ENCODE results near the gene FBLL1. TPM values are rescaled to one million over a fixed set of nuclear protein-coding genes. Genes with fewer than 3 reads are reported as not detected.

Gene FBLL1
- total and polyA plus RNA-seq, 10 of the 15 experiments (the other 5 are each of a cell fraction or from before 2014, with no cell fraction given), result 0.04 to 0.23 (median 0.15) TPM; not detected in 7

DNA sequence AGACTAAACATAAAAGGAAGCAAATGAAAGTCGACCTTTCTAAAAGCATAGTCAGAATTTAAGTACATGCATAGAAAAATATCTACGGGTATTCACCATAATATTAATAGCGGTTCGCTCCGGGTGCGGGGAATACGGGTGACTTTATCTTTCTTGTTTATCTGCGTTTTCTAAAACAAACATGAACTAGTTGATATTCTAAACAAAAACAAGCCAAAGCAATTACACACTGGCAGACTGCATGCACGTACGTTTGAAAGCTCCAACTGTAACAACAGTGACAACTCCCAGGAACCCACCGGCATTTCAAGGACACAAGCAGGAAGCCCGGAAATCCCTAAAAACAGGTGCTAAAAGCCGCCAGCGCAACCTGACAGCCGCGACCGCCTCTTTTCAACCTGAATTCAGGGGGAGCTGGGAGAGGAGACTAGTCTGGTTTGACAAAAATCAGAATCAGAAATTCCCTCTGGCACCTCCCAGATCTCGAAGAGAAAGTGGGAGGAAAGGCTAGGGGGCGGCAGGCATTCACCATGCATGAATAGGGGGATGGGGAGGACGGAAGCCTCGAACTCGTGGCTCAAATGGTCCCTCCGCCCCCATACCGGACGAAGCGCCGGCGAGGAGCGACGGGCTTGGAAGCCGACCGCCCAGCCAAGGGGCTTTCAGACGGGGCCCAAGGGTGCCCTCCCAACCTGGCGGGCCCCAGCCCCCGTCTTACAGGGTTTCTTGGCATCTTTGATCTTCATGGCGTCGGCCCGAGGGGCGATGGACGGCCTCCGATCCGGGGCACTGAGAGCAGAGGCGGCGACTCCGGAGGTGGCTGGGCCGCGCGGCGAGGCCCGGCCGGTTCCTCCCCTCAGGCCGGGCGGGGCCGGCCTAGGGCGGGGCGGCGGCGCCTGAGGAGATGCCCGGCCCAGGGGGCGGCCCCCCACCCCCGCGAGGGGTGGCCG is 49.7 kb downstream of the FBLL1 start, which contains the start of gene PANK3 (continued):
- peak; percentile 78 for TF ChIP-seq ZNF687 (IDR thresholded peaks at IDR 0.05)

GRCh38 chr5:168579488-168580226 is 50.6 kb downstream of the FBLL1 start:
- H3K27me3 ChIP-seq (replicated peaks in 1 of 2; ENCODE audit: control insufficient read depth in 2 of 2, insufficient read depth in 2 of 2, low read length in 1 of 2), result no peaks in the 10 kb centered on the region
- peak overlapping the region; percentile 89 for H3K4me3 ChIP-seq
- ATAC-seq, result peak; percentile 92
- H3K4me1 ChIP-seq (ENCODE audit: control insufficient read depth, insufficient read depth, low read length), result peaks cover 19% of the 10 kb centered on the region
- peak overlapping the region; percentile 98 for H3K27ac ChIP-seq (ENCODE audit: control insufficient read depth, insufficient read depth)
- FAIRE-seq, result peak; percentile 86
- RAD21 ChIA-PET (ENCODE audit: unreplicated experiment), result interaction anchor here (0.8 to 1.7 kb wide), 3 partner anchors 12 to 92 kb away, joined by 3 to 5 read pairs (median 5); no protein-coding TSS in a partner anchor
- H3K9ac ChIP-seq (ENCODE audit: control insufficient read depth, insufficient read depth, low read length), result peak overlapping the region; percentile 90
- DNase-seq (ENCODE audit: low read depth, low spot score), result peak; percentile 97
- intact Hi-C loops (cut with micrococcal nuclease; ENCODE audit: unreplicated experiment) (loop anchor here (2.0 to 10.0 kb wide), 3 partner anchors 93 to 1057 kb away; partner anchors contain the start of genes DOCK2, RARS1 and WWC1), in situ Hi-C loops (cut with MboI) (no loop called here)
- 3% methylated on average over 41 of the region's 52 CpGs for WGBS (ENCODE audit: insufficient coverage, insufficient replicate concordance, low lambda C conversion rate, missing lambda C conversion rate)
- BruUV-seq (replicated peaks), result no TSS peak
- H3K79me2 ChIP-seq (ENCODE audit: control insufficient read depth, insufficient read depth, low read length), result peaks cover 44% of the 10 kb centered on the region
- SMC1A ChIA-PET (ENCODE audit: uncharacterized antibody, unreplicated experiment), result interaction anchor here (1.6 to 1.7 kb wide), 2 partner anchors 12 kb away, joined by 3 to 4 read pairs; no protein-coding TSS in a partner anchor
- H4K20me1 ChIP-seq (ENCODE audit: control insufficient read depth, insufficient read depth), result no peaks in the 10 kb centered on the region
- peak overlapping the region; percentile 95 for H2AFZ ChIP-seq (ENCODE audit: control insufficient read depth, low read depth, low read length)
- H3K9me3 ChIP-seq (replicated peaks; ENCODE audit: control insufficient read depth, insufficient read depth, low read length), result peaks cover 2% of the 10 kb centered on the region; the same call in 2 of the 3 replicates
- CTCF ChIA-PET, result no interaction called here
- no peaks in the 10 kb centered on the region; a peak in 1 of 4 replicates for H3K36me3 ChIP-seq (ENCODE audit: control insufficient read depth in 2 of 2, insufficient read depth in 2 of 2, low read length in 1 of 2)
- POLR2A ChIA-PET, result interaction anchor here (0.5 to 2.2 kb wide), 3 partner anchors 76 to 95 kb away, joined by 3 to 6 read pairs (median 4); no protein-coding TSS in a partner anchor
- H3K4me2 ChIP-seq (ENCODE audit: control insufficient read depth, insufficient read depth), result peak overlapping the region; percentile 99
- TF ChIP-seq SMAD5 (IDR thresholded peaks at IDR 0.05; ENCODE audit: low read depth) (peak; percentile 96), CBX3 (IDR thresholded peaks at IDR 0.05; ENCODE audit: borderline replicate concordance, low read depth) (no peak), BCLAF1 (IDR thresholded peaks at IDR 0.05) (no peak), CEBPB (IDR thresholded peaks at IDR 0.05; ENCODE audit: borderline replicate concordance in 1 of 2, low read depth in 2 of 2, low read length in 2 of 2) (no peak), SMAD1 (IDR thresholded peaks at IDR 0.05; ENCODE audit: low read depth, partially characterized antibody) (peak; percentile 84), WRNIP1 (IDR thresholded peaks at IDR 0.05; ENCODE audit: borderline replicate concordance, low read depth, low read length) (no peak), POLR2A (IDR thresholded peaks at IDR 0.05; ENCODE audit: low read depth, low read length) (peak; percentile 94), IKZF1 (conservative IDR thresholded peaks at IDR 0.05) (peak; percentile 99)
- TF ChIP-seq, protein P1, sequence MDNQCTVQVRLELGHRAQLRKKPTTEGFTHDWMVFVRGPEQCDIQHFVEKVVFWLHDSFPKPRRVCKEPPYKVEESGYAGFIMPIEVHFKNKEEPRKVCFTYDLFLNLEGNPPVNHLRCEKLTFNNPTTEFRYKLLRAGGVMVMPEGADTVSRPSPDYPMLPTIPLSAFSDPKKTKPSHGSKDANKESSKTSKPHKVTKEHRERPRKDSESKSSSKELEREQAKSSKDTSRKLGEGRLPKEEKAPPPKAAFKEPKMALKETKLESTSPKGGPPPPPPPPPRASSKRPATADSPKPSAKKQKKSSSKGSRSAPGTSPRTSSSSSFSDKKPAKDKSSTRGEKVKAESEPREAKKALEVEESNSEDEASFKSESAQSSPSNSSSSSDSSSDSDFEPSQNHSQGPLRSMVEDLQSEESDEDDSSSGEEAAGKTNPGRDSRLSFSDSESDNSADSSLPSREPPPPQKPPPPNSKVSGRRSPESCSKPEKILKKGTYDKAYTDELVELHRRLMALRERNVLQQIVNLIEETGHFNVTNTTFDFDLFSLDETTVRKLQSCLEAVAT (IDR thresholded peaks at IDR 0.05), result 0 out of 2 replicates have a peak, but pooled peaks have one; percentile 54
